Left kidney (tissue), 8 donors: ENCODE measurements around the gene RGS5. TPM values are rescaled to one million over a fixed set of nuclear protein-coding genes. Genes with fewer than 3 reads are reported as not detected.
"Not testable (repeated sequence)": the region's sequence is repeated elsewhere in the genome, so short reads cannot be mapped to it uniquely, and the experiment has no call there.

Source experiments
- DNase-seq: peaks from one replicate; pipeline ENCODE4 v3.0.0-alpha.2; 2013
- long read RNA-seq, 8 donors: transcript quantifications; one replicate each; lab custom pipeline, GENCODE V29; 2026
- polyA plus RNA-seq: library from polyadenylated mRNA; unstranded; fragments of 120-200 nt; gene quantifications from one replicate; pipeline ENCODE4 v1.2.1, GENCODE V29; 2013; ENCODE audit not compliant: insufficient read length

Gene RGS5
- polyA plus RNA-seq: 7.3 TPM
- long read RNA-seq, donor 1, full-length matches to known transcripts: 3 of 3 reads
- long read RNA-seq, donor 1, partial matches to known transcripts: 0 of 3 reads
- long read RNA-seq, donor 1, other reads (novel, unspliced or antisense): 0 of 3 reads
- long read RNA-seq, donor 2, full-length matches to known transcripts: 5 of 5 reads
- long read RNA-seq, donor 2, partial matches to known transcripts: 0 of 5 reads
- long read RNA-seq, donor 2, other reads (novel, unspliced or antisense): 0 of 5 reads
- long read RNA-seq, donor 3: 0 reads
- long read RNA-seq, donor 4, full-length matches to known transcripts: 2 of 2 reads
- long read RNA-seq, donor 4, partial matches to known transcripts: 0 of 2 reads
- long read RNA-seq, donor 4, other reads (novel, unspliced or antisense): 0 of 2 reads
- long read RNA-seq, donor 5, full-length matches to known transcripts: 4 of 4 reads
- long read RNA-seq, donor 5, partial matches to known transcripts: 0 of 4 reads
- long read RNA-seq, donor 5, other reads (novel, unspliced or antisense): 0 of 4 reads
- long read RNA-seq, donor 6, full-length matches to known transcripts: 2 of 2 reads
- long read RNA-seq, donor 6, partial matches to known transcripts: 0 of 2 reads
- long read RNA-seq, donor 6, other reads (novel, unspliced or antisense): 0 of 2 reads
- long read RNA-seq, donor 7, full-length matches to known transcripts: 6 of 6 reads
- long read RNA-seq, donor 7, partial matches to known transcripts: 0 of 6 reads
- long read RNA-seq, donor 7, other reads (novel, unspliced or antisense): 0 of 6 reads
- long read RNA-seq, donor 8, full-length matches to known transcripts: 6 of 6 reads
- long read RNA-seq, donor 8, partial matches to known transcripts: 0 of 6 reads
- long read RNA-seq, donor 8, other reads (novel, unspliced or antisense): 0 of 6 reads

DNA sequence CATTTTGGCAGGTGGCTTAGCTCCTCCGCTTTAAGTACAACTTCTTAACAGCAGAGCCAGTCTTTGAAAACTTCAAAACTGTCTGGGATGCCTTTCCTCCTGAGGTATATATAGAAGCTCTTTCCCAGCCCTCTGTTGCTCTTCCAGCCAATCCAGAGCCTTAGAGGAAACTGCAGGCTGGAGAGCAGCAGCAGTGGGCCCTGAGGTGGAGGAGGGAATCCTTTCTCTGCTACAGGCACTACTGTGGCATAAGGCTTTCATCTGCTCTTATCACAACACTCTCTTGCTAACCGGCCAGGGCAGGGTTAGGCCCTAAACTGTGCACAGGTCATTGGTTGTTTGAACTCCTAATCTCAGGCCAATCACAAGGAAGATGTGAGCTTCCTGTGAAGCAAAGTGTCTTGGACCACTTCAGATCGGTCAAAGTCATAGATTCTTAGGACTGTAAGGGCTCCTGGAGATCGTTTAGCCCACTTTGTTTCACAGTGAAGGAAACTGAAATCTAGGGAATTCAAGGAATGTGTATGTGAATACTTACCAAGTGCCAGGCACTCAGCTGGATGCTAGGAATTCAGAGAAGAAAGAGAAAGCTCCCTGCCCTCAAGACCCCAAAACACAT is at the start of gene RGS5:
Gene RGS5, minus strand, starts transcription at position 84 of the 619 bp plus-strand sequence. Its CDS starts 81 bp downstream, at position 3.
- DNase-seq: no peak

DNA sequence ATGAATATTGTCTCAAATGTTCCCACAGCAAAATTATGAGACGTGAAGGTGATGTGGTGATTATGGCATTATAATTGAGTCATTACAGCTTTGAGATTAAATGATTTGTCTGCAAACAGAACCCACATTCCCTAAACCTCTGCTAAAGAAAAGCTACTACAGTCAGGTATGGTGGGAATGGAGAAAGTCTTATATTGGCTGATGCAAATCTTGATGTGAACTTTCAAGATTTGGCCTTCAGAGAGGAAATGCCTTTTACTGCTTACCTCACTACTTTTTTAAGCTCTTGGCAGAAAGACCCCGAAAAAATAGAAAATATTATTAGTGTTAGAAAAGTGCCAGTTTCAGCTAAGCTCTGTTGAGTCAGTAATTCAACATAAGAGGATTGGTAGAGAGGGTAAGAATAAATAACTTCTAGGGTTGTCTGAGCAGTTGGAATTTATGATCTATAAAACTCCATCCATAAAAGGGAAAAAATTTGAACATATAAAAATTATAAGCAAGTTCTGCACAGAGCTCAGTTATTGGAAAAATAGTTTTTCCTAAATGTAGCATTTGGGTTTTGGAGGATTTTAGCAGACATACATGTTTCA is 47.8 kb upstream of the RGS5 start:
- no peak for DNase-seq

- DNase-seq: no peak
Measured at GRCh38 chr1:163248064-163248463, 45.3 kb upstream of the RGS5 start.

GRCh38 chr1:163244648-163245047 is 41.9 kb upstream of the RGS5 start:
- DNase-seq: not testable (repeated sequence)

- DNase-seq: no peak
Measured at GRCh38 chr1:163241746-163242145, 39.0 kb upstream of the RGS5 start.

GRCh38 chr1:163240705-163241104 is 38.0 kb upstream of the RGS5 start:
- DNase-seq: no peak

GRCh38 chr1:163233643-163234042 is 30.9 kb upstream of the RGS5 start:
- not testable (repeated sequence) for DNase-seq

GRCh38 chr1:163231385-163231784 is 28.7 kb upstream of the RGS5 start:
- DNase-seq: no peak

DNA sequence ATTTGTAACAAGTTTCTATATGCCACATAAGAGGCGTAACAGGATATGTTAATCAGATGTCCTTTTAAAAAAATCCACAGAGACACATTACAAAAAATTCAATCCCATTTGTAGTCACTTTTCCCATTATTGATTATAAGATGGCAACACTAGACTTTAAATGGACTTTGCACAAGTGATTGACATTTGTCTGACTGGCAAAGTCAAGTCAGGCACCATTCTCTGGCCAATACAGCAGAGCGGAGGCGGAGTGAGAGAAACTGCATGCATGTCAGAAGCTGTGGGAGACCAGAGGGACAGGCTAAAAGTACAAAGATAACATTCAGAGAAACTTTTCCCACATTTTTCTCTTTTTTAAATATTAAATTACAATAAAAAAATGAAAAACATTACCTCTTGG is 28.1 kb upstream of the RGS5 start:
- DNase-seq: no peak

DNA sequence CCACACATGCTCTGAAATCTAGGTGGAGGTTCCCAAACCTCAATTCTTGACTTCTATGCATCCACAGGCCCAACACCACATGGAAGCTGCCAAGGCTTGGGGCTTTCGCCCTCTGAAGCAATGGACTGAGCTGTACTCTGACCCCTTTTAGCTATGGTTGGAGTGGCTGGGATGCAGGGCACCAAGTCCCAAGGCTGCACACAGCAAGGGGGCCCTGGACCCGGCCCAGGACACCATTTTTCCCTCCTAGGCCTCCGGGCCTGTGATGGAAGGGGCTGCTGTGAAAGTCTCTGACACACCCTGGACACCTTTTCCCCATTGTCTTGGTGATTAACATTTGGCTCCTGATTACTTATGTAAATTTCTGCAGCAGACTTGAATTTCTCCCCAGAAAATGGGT is 25.6 kb upstream of the RGS5 start:
- not testable (repeated sequence) for DNase-seq

- no peak for DNase-seq
Measured at GRCh38 chr1:163227126-163227525, 24.4 kb upstream of the RGS5 start.

- DNase-seq: no peak
Measured at GRCh38 chr1:163213626-163214025, 10.9 kb upstream of the RGS5 start.

DNA sequence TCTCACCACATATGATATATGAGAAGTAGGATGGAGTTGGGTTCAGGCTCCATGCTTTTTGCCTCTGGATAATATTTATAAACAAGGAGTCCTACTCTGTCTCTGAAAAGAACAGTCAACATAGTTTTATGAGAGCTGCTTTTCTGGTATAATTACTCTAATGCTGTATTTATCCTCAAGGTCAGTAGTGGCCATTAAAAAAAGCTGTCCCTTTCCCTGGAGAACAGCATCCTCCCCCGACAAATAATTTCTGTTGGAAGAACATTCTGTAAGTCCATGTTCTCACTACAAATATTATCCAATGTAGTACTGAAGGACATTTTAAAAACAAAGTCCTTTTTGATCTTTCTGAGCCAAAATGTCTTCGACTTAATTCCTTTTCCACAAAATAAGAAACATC is 9.0 kb upstream of the RGS5 start:
- no peak for DNase-seq

GRCh38 chr1:163205513-163205912 is 2.8 kb upstream of the RGS5 start:
- DNase-seq: no peak

- no peak for DNase-seq
Measured at GRCh38 chr1:163203561-163203960, 845 bp upstream of the RGS5 start.

GRCh38 chr1:163201906-163202305 is 810 bp downstream of the RGS5 start:
- DNase-seq: no peak

GRCh38 chr1:163197022-163197421 is 5.7 kb downstream of the RGS5 start:
- no peak for DNase-seq

DNA sequence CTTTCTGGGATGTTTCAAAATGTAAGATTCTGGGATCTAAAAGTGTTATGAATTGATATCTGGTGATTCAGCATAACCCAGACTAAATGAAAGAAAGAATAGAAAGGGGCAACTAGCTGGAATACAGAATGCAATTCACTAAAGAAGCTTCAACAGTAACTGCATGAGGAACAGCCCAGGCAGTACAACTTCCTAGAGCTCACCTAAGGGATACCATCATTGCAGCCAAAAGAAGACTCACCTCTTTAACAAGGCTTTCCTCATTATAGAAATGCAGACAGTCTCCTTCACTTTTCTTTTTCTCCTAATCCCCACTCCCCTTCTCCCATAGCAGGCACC is 6.3 kb downstream of the RGS5 start:
- DNase-seq: no peak

DNA sequence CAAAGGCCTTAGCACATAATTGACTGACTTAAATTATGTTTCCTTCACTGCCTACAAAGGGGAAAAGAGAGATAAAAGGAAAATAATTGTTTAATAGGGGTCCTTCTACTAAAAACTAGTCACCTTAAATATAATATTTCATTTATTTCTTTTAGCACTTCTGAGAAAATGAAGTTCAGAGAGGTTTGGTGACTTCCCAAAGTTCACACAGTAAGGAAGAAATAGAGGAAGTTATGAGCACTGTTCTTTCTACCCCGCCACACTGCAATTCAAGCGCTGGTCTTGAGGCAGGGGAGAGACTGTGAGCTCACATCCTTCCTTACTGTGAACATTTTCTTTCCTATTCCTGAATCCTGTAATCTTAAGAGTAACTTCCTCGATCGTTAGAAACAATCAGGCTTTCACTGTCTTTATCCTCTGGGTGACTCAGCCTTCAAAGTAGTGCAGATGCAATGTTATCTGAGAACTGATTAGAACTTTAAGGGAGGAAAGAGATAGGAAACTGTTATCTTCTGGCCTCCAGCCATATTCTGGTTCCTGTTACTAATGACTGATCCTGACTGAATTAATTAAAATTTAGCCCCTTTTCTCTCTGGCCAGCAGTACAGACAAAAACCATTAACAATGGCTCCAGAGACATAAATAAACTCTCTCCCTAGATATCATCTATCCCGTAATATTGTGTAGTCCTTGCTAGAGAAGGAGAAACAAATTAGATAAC is 6.8 kb downstream of the RGS5 start:
- DNase-seq: no peak

DNA sequence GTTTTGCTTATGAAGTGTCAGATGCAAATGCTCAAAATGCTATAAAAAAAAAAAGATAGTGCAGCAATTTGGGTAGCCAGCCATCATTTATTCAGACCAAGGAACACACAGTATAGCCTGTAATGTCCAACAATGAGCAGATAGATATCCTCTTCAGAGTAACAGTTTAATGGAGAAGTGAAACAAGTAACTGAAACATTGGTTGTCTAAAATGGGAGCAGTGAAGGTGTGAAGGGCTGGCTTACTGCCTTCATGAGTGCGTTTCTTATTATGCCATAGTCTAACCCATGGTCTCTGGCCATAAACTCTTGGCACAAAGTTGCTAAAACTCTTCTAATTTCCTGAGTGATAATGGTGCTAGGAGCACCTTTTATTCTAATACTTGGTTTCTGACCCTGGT is 11.4 kb downstream of the RGS5 start:
- no peak for DNase-seq

DNA sequence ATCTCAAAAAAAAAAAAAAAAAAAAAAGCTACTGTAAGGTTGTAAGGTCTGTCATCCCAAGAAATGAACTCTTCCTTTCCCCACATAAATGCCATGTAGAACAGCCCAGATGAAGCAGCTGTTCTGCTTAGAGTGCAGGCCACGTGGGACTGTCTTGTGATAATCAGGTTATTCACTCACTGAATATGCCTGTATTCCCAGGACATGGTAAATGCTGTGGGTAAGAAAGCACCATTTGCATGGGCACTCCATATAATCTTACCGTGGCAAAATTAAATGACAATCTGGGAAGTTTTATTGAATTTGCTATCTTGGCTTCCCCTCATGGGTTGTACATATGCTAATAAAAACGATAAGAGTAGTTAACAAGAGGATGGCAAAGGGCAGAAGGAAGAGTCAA is 13.8 kb downstream of the RGS5 start:
- no peak for DNase-seq

DNA sequence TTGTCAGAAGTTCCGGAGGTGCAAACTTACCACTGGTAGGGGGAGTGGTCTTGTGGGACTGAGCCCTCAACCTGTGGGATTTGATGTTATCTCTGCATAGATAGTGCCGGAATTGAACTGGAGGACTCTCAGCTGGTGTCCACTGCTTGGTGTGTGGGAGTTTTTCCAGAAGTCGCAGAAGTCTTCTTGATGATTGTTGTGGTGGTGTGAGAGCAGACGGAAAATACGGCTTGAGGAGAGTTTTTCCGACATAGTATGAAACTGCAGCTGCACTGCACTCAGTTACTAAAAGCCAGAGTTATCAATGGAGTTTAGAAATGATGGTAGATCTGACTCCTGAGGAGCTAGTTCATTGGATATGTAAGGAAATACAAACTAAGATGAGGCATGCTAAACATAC is 14.9 kb downstream of the RGS5 start:
- DNase-seq: no peak
